AG10803 (cell line): Measurements from ENCODE around the gene PTPRD.

ENCODE experiments used
- DNase-seq: peaks from one replicate; pipeline ENCODE4 v3.0.0; 2010; ENCODE audit warnings: low read depth
- H3K4me3 ChIP-seq: 2 replicates; pipeline ENCODE4 v1.5.1; 2011; ENCODE audit warnings: mild to moderate bottlenecking, low read length, control low read depth
- TF ChIP-seq, protein P1 (sequence below): conservative IDR thresholded peaks from 2 replicates; pipeline ENCODE4 v1.5.1; 2011; ENCODE audit warnings: mild to moderate bottlenecking, low read length, control low read depth, inconsistent platforms

The PTPRD gene

DNA sequence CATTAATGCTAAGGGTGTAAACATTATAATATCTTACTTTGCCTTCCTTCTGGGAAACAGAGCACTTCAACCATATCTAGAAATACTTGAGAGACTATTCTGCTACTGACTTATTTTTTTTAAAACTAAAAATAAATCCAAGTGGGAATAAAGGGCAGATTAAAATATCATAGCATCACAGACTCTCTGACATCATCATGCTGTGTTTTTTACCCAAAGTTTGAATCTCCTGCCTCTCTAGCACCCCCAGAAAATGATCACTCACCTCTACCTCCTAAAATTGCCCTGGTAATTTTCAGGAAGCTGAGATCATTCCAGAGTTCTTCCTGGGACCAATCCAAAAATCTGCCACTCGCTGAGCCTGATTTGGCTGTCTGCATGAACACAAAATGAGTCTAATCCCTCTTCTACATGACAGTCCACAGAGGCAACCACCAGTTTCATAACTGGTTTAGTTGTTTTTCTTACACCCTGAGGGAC lies 1999.4 kb downstream of the PTPRD start:
- DNase-seq, result no peak
- TF ChIP-seq, protein P1, sequence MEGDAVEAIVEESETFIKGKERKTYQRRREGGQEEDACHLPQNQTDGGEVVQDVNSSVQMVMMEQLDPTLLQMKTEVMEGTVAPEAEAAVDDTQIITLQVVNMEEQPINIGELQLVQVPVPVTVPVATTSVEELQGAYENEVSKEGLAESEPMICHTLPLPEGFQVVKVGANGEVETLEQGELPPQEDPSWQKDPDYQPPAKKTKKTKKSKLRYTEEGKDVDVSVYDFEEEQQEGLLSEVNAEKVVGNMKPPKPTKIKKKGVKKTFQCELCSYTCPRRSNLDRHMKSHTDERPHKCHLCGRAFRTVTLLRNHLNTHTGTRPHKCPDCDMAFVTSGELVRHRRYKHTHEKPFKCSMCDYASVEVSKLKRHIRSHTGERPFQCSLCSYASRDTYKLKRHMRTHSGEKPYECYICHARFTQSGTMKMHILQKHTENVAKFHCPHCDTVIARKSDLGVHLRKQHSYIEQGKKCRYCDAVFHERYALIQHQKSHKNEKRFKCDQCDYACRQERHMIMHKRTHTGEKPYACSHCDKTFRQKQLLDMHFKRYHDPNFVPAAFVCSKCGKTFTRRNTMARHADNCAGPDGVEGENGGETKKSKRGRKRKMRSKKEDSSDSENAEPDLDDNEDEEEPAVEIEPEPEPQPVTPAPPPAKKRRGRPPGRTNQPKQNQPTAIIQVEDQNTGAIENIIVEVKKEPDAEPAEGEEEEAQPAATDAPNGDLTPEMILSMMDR, result no peak
- no peak overlapping the region for H3K4me3 ChIP-seq

DNA sequence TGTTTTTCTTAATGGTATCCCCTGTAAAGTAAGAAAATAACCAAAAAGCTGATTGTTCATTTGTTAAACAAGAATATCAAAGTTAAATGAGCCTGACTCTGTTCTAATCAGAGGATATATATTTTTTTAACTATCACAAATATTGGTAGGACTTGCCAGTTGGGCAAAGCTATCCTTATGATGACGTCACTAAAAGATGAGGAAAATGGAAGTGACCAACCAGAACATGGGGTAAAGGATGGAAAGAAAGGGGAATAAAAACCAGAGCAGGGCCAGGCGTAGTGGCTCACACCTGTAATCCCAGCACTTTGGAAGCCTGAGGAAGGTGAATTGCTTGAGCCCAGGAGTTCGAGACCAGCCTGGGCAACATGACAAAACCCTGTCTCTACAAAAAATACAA lies 2001.6 kb downstream of the PTPRD start:
- TF ChIP-seq, protein P1, result no peak
- DNase-seq, result no peak
- H3K4me3 ChIP-seq, result no peak overlapping the region

DNA sequence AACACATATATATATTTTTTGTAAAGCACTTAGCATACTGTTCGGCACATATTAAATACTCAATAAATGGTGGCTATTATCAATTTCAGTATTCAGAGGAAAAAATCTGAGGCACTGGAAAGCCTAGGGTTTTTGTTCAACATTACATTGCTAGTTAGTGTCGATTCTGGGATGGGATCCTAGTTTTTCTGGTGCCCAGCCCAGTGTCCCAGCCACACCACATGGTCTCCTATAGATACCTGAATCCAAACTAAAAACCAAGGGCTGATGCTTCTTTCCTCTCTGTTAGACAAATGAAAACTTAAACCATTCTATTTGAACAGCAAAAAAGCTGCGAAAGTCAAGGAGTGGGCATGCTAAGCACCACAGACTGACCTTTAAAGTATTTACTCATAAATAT lies 2002.5 kb downstream of the PTPRD start:
- no peak overlapping the region for H3K4me3 ChIP-seq
- TF ChIP-seq, protein P1, result no peak
- DNase-seq, result no peak

DNA sequence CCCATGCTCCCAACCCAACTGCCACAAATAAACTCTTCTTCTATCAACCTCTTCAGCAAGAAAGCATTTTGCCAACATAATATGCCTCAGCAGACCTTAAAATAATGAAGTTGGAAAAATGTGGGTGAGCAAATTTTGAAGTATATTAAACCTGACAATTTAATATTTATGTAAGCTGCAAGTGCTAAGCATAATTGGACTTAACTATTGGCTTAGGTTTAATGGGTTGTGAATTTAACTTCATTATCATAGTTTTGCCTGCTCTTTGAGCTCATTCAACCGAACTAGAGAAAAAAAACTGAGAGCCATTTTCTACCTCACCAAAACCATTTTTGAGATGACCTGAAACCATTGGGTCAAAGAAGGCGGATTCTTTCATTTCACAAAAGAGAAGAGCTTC lies 2007.7 kb downstream of the PTPRD start:
- H3K4me3 ChIP-seq, result no peak overlapping the region
- TF ChIP-seq, protein P1, result no peak
- DNase-seq, result no peak

DNA sequence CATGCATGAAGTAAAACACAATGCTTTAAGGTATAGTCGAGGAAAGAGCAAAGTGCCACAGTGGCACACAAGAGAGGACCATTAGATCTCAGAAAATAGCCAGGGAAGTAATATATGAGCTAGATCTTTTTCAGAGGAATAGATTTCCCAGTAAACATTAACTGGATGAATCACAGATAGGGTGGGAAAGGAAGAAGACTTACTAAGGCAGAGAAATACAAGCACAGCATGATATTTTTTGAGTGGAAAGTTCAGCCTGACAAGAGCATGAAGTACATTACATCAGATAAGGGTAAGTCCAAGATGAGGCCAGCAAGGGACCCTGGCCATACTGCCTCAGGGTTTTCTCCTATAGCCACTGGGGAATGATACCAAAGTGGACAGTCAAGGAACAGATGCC lies 2008.6 kb downstream of the PTPRD start:
- TF ChIP-seq, protein P1, result no peak

DNA sequence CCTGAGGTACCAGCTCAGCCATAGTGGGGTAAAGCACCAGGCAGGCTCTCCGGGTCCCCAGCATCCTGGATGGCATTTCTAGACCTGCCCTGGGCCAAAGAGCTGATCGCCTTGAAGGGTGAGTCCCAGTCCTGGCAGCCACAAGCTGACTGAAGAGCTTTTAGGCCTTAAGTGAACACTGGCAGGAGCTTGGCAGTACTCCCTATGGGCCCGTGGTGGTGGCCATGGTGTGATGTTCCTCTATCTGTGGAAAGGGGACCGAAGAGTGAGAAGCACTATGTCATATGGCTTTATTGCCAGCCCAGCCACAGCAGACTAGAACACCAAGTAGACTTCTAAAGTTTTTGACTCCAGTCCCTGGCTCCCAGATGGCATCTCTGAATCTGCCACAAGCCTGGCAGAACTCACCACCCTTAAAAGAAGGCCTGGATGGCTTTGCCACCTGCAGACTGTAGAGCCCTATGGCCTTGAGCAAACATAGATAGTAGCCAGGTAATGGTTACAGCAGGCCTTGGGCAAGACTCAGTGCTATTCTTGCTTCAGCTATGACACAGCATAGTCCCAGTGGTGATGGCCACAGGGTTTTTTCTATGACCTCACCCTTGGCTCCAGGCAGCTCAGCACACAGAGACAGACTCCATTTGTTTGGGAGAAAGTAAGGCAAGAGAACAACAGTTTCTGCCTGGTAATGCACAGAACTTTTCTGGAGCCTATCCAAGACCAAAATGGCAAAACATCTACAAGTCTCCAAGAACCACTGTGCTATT lies 2011.7 kb downstream of the PTPRD start:
- DNase-seq, result no peak
- TF ChIP-seq, protein P1, result no peak
- no peak overlapping the region for H3K4me3 ChIP-seq

More for the DNA sequence above, 2008.6 kb downstream of the PTPRD start:
- DNase-seq, result no peak
- H3K4me3 ChIP-seq, result no peak overlapping the region

DNA sequence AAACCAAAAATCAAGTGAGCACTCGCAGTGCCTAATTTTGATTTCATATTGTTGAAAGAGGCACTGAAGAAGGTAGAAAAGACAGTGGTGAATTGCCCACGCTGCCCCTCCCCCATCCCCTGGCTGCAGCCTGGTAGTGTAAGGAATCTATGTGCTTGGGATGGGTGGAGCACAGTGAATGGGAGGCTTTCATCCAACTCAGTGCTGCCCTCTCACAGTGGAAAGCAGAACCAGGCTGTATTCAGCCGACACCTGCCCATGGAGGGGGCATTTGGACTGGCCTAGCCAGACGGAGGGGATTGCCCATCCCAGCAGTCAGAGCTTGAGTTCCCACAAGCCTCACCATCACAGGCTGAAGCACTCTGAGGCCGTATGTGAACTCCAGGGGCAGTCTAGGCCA lies 2012.9 kb downstream of the PTPRD start:
- TF ChIP-seq, protein P1, result no peak
- H3K4me3 ChIP-seq, result no peak overlapping the region
- no peak for DNase-seq
